NCI-H82 treated with DMSO at 0.1 percent for 48 hours (cell line): ENCODE results near the gene NLRX1.
"Not testable (repeated sequence)": the region's sequence is repeated elsewhere in the genome, so short reads cannot be mapped to it uniquely, and the experiment has no call there.

Experiments
- DNase-seq: peaks from one replicate; lab custom pipeline; 2025; ENCODE audit not compliant: unreplicated experiment; lab: John Stamatoyannopoulos, UW

Gene NLRX1

GRCh38 chr11:119181677-119182412 is 13.3 kb downstream of the NLRX1 start:
- no peak for DNase-seq

GRCh38 chr11:119184399-119184798 is 15.9 kb downstream of the NLRX1 start:
- not testable (repeated sequence) for DNase-seq

- DNase-seq = no peak
These were observed 17.6 kb downstream of the NLRX1 start for GRCh38 chr11:119185981-119186634.

GRCh38 chr11:119187123-119187892 is 18.8 kb downstream of the NLRX1 start:
- DNase-seq = no peak

- DNase-seq = no peak
These were observed 19.5 kb downstream of the NLRX1 start for GRCh38 chr11:119188067-119188466.

- DNase-seq = no peak
These were observed 20.4 kb downstream of the NLRX1 start for GRCh38 chr11:119188887-119189286.

- no peak for DNase-seq
These were observed 20.9 kb downstream of the NLRX1 start for GRCh38 chr11:119189393-119189792.

- DNase-seq = no peak
These were observed 22.0 kb downstream of the NLRX1 start for GRCh38 chr11:119190531-119190930.

GRCh38 chr11:119191265-119191664 is 22.7 kb downstream of the NLRX1 start:
- DNase-seq = not testable (repeated sequence)

- no peak for DNase-seq
These were observed 23.6 kb downstream of the NLRX1 start for GRCh38 chr11:119192111-119192510.

GRCh38 chr11:119193001-119193400 is 24.5 kb downstream of the NLRX1 start:
- no peak for DNase-seq

GRCh38 chr11:119193626-119194025 is 25.1 kb downstream of the NLRX1 start:
- DNase-seq = no peak

GRCh38 chr11:119194811-119195440 is 26.4 kb downstream of the NLRX1 start:
- no peak for DNase-seq

- no peak for DNase-seq
These were observed 27.2 kb downstream of the NLRX1 start for GRCh38 chr11:119195680-119196079.

GRCh38 chr11:119196833-119197483 is 28.4 kb downstream of the NLRX1 start:
- peak; percentile 72 for DNase-seq

- DNase-seq = no peak
These were observed 30.4 kb downstream of the NLRX1 start for GRCh38 chr11:119198925-119199324.

GRCh38 chr11:119201236-119201635 is 32.7 kb downstream of the NLRX1 start:
- DNase-seq = not testable (repeated sequence)

GRCh38 chr11:119202554-119202953 is 34.0 kb downstream of the NLRX1 start:
- DNase-seq = no peak

- DNase-seq = no peak
These were observed 35.5 kb downstream of the NLRX1 start for GRCh38 chr11:119204066-119204465.

- no peak for DNase-seq
These were observed 36.6 kb downstream of the NLRX1 start for GRCh38 chr11:119205080-119205479.
